Measurements from ENCODE around the gene SSBP4. TPM values are rescaled to one million over a fixed set of nuclear protein-coding genes. Genes with fewer than 3 reads are reported as not detected.

SSBP4 gene
- total RNA-seq, 1 experiment from 2014 or later: 46.1 TPM

DNA sequence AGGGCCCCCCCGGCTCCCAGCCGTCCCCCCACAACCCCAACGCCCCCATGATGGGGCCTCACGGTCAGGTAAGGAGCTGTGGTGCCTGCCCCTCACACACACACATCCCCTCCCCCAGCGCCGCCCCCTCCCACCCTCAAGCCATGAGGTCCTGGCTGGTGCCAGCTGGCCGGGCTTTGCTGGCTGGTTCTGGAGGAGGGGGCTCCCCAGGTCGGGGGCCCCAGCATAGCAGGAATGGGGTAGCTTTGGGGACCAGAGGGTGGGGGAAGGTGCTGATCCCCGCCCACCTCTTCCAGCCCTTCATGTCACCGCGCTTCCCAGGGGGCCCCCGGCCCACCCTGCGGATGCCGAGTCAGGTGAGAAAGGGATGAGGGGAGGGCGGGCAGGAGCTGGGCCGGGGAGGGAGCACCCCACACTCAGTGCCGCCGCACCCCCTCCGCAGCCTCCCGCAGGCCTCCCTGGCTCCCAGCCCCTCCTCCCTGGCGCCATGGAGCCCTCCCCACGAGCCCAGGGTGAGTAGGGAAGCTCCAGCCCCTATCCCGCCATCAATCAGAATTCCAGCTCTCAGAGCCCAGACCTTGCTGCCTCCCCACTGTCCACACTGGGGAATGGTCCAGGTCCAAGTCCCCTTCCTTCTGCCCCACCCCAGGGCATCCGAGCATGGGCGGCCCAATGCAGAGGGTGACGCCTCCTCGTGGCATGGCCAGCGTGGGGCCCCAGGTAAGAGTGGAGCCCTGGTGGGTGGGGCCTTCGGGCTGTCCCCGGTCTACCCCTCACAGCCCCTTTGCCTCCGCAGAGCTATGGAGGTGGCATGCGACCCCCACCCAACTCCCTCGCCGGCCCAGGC is 12.4 kb downstream of the SSBP4 start:
- Histone ChIP-seq H3K4ac (ENCODE audit: low read depth, low read length) (no peak overlapping the region), H3K79me2 (ENCODE audit: insufficient read depth, low read length) (no peaks in the 10 kb centered on the region), H3K23me2 (ENCODE audit: insufficient read length, low read depth, low read length, poor library complexity, severe bottlenecking) (peaks cover 8% of the 10 kb centered on the region), H2BK120ac (ENCODE audit: low read depth, low read length, poor library complexity, severe bottlenecking) (no peak overlapping the region), H3K27ac (ENCODE audit: insufficient read length, low read depth, low read length) (no peak overlapping the region), H3K9me3 (ENCODE audit: control insufficient read depth, low read depth, low read length) (no peaks in the 10 kb centered on the region), H3K23ac (ENCODE audit: insufficient read length, low read depth, low read length) (no peak overlapping the region), H3K9ac (ENCODE audit: extremely low read depth, insufficient read length, low read length) (no peak overlapping the region), H2BK15ac (ENCODE audit: low read depth, low read length) (no peak overlapping the region), H3K4me1 (ENCODE audit: insufficient read depth, low read length) (no peaks in the 10 kb centered on the region; the same call in 1 of the 2 replicates), H3K27me3 (ENCODE audit: insufficient read depth, low read length) (no peaks in the 10 kb centered on the region), H3K4me2 (ENCODE audit: insufficient read depth, insufficient read length, low read length) (no peak overlapping the region), H4K20me1 (ENCODE audit: control insufficient read depth, insufficient read depth, insufficient read length) (peaks cover 3% of the 10 kb centered on the region), H4K91ac (ENCODE audit: insufficient read length, low read depth, low read length) (no peak overlapping the region), H2BK20ac (ENCODE audit: low read depth, low read length, poor library complexity, severe bottlenecking) (no peak overlapping the region), H3T11ph (ENCODE audit: low read length) (no peak overlapping the region), H2AK5ac (ENCODE audit: insufficient read length, low read length) (no peak overlapping the region), H2BK5ac (ENCODE audit: insufficient read length, low read length) (no peak overlapping the region), H3K18ac (ENCODE audit: insufficient read length, low read depth, low read length) (no peak overlapping the region), H3K14ac (ENCODE audit: insufficient read depth, low read length) (no peak overlapping the region), H2BK12ac (ENCODE audit: insufficient read length, low read depth, low read length) (no peak overlapping the region), H3K79me1 (ENCODE audit: insufficient read depth, low read depth, low read length, poor library complexity, severe bottlenecking) (no peaks in the 10 kb centered on the region), H2AFZ (ENCODE audit: low read length) (no peak overlapping the region), H3K56ac (ENCODE audit: insufficient read length, low read depth, low read length) (no peak overlapping the region), H4K5ac (ENCODE audit: insufficient read length, low read depth, low read length) (no peak overlapping the region), H4K8ac (replicated peaks; ENCODE audit: insufficient read length, low read depth, low read length) (no peak overlapping the region)
- H3K9me3 Mint-ChIP-seq: no peaks in the 10 kb centered on the region; a peak in 1 of 5 replicates
- peaks cover 2% of the 10 kb centered on the region for H3K27me3 Mint-ChIP-seq (ENCODE audit: low read depth)
- peaks cover 2 to 21% (median 19%) of the 10 kb centered on the region in 3 experiments; a peak in 6 of 7 replicates for H3K36me3 Mint-ChIP-seq (ENCODE audit: insufficient read depth in 1 of 3, low read depth in 3 of 3)
- WGBS (ENCODE audit: extremely low coverage, insufficient read length, low lambda C conversion rate): no CpG with 5 or more reads among the region's 34 CpGs
- no peak for TF ChIP-seq CTCF (conservative IDR thresholded peaks at IDR 0.05)
- H3K27ac Mint-ChIP-seq: no peak overlapping the region
- no peak for DNase-seq
- H3K4me3 Mint-ChIP-seq: peak overlapping the region in 1 of 2 experiments; percentile 41; a peak in 2 of 5 replicates
- peaks cover 18 to 25% of the 10 kb centered on the region in 2 experiments for H3K4me1 Mint-ChIP-seq

Measured in H9 (cell line).